ENCODE measurements around the gene ACBD4. TPM values are rescaled to one million over a fixed set of nuclear protein-coding genes. Genes with fewer than 3 reads are reported as not detected.

ACBD4 gene
- total and polyA plus RNA-seq, 2 of the 13 experiments (the other 11 are each of a cell fraction or from before 2014, with no cell fraction given), result 16.1 to 26.9 TPM

DNA sequence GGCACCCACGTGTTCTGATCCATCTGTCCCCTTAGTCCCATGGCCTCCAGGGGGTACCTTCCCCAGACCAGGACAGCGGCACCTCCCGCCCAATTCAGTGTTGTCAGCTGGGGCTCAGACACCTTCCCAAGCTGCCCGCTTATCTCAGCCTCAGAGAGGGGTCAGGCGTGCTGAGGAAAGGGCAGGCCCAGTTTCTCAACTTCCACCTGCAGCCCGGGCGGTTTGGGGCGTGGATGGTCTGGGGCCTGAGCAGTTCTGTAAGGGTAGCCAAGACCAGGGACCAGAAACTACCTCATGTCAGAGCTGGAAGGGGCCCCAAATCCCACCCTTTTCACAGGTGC is 8.3 kb upstream of the ACBD4 start (continued):
- TF ChIP-seq CEBPB (IDR thresholded peaks at IDR 0.05; ENCODE audit: borderline replicate concordance, low read depth, low read length) (no peak), MTF2 (CRISPR knock-in tag; IDR thresholded peaks at IDR 0.05; ENCODE audit: borderline replicate concordance) (no peak), NFKB2 (CRISPR knock-in tag; IDR thresholded peaks at IDR 0.05; ENCODE audit: borderline replicate concordance) (no peak), POLR2G (IDR thresholded peaks at IDR 0.05; ENCODE audit: low read depth, low read length) (no peak), ZFP36 (IDR thresholded peaks at IDR 0.05; ENCODE audit: borderline replicate concordance, low read depth, low read length, partially characterized antibody) (no peak), ZNF12 (CRISPR knock-in tag; IDR thresholded peaks at IDR 0.05) (no peak), PHF21A (CRISPR knock-in tag; IDR thresholded peaks at IDR 0.05) (no peak), ETV6 (CRISPR knock-in tag; conservative IDR thresholded peaks at IDR 0.05) (no peak), RFX1 (IDR thresholded peaks at IDR 0.05) (no peak), ZNF782 (CRISPR knock-in tag; IDR thresholded peaks at IDR 0.05; ENCODE audit: borderline replicate concordance) (peak; percentile 60; the same call in 1 of the 2 replicates), POLR2AphosphoS5 (IDR thresholded peaks at IDR 0.05; ENCODE audit: low read depth, low read length) (no peak), AKAP8 (CRISPR knock-in tag; IDR thresholded peaks at IDR 0.05) (0 out of 2 replicates have a peak, but pooled peaks have one; percentile 42), NR1H2 (CRISPR knock-in tag; IDR thresholded peaks at IDR 0.05; ENCODE audit: borderline replicate concordance, low read depth) (no peak), ZNF101 (CRISPR knock-in tag; IDR thresholded peaks at IDR 0.05; ENCODE audit: borderline replicate concordance, low read depth) (no peak), ERF (CRISPR knock-in tag; IDR thresholded peaks at IDR 0.05) (no peak)
- TF ChIP-seq, protein P1, sequence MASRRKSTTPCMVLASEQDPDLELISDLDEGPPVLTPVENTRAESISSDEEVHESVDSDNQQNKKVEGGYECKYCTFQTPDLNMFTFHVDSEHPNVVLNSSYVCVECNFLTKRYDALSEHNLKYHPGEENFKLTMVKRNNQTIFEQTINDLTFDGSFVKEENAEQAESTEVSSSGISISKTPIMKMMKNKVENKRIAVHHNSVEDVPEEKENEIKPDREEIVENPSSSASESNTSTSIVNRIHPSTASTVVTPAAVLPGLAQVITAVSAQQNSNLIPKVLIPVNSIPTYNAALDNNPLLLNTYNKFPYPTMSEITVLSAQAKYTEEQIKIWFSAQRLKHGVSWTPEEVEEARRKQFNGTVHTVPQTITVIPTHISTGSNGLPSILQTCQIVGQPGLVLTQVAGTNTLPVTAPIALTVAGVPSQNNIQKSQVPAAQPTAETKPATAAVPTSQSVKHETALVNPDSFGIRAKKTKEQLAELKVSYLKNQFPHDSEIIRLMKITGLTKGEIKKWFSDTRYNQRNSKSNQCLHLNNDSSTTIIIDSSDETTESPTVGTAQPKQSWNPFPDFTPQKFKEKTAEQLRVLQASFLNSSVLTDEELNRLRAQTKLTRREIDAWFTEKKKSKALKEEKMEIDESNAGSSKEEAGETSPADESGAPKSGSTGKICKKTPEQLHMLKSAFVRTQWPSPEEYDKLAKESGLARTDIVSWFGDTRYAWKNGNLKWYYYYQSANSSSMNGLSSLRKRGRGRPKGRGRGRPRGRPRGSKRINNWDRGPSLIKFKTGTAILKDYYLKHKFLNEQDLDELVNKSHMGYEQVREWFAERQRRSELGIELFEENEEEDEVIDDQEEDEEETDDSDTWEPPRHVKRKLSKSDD (CRISPR knock-in tag; IDR thresholded peaks at IDR 0.05; ENCODE audit: low read depth), result no peak
- TF ChIP-seq, protein P2, sequence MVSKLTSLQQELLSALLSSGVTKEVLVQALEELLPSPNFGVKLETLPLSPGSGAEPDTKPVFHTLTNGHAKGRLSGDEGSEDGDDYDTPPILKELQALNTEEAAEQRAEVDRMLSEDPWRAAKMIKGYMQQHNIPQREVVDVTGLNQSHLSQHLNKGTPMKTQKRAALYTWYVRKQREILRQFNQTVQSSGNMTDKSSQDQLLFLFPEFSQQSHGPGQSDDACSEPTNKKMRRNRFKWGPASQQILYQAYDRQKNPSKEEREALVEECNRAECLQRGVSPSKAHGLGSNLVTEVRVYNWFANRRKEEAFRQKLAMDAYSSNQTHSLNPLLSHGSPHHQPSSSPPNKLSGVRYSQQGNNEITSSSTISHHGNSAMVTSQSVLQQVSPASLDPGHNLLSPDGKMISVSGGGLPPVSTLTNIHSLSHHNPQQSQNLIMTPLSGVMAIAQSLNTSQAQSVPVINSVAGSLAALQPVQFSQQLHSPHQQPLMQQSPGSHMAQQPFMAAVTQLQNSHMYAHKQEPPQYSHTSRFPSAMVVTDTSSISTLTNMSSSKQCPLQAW (CRISPR knock-in tag; IDR thresholded peaks at IDR 0.05), result no peak
- TF ChIP-seq, protein P3, sequence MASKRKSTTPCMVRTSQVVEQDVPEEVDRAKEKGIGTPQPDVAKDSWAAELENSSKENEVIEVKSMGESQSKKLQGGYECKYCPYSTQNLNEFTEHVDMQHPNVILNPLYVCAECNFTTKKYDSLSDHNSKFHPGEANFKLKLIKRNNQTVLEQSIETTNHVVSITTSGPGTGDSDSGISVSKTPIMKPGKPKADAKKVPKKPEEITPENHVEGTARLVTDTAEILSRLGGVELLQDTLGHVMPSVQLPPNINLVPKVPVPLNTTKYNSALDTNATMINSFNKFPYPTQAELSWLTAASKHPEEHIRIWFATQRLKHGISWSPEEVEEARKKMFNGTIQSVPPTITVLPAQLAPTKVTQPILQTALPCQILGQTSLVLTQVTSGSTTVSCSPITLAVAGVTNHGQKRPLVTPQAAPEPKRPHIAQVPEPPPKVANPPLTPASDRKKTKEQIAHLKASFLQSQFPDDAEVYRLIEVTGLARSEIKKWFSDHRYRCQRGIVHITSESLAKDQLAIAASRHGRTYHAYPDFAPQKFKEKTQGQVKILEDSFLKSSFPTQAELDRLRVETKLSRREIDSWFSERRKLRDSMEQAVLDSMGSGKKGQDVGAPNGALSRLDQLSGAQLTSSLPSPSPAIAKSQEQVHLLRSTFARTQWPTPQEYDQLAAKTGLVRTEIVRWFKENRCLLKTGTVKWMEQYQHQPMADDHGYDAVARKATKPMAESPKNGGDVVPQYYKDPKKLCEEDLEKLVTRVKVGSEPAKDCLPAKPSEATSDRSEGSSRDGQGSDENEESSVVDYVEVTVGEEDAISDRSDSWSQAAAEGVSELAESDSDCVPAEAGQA (IDR thresholded peaks at IDR 0.05; ENCODE audit: low read depth), result no peak
- TF ChIP-seq, protein P3 (CRISPR knock-in tag; IDR thresholded peaks at IDR 0.05; ENCODE audit: borderline replicate concordance), result no peak
- TF ChIP-seq, protein P4, sequence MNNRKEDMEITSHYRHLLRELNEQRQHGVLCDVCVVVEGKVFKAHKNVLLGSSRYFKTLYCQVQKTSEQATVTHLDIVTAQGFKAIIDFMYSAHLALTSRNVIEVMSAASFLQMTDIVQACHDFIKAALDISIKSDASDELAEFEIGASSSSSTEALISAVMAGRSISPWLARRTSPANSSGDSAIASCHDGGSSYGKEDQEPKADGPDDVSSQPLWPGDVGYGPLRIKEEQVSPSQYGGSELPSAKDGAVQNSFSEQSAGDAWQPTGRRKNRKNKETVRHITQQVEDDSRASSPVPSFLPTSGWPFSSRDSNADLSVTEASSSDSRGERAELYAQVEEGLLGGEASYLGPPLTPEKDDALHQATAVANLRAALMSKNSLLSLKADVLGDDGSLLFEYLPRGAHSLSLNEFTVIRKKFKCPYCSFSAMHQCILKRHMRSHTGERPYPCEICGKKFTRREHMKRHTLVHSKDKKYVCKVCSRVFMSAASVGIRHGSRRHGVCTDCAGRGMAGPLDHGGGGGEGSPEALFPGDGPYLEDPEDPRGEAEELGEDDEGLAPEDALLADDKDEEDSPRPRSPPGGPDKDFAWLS (CRISPR knock-in tag; IDR thresholded peaks at IDR 0.05; ENCODE audit: borderline replicate concordance), result no peak
